ENCODE results near the gene SNRPA.
"Not testable (repeated sequence)": the region's sequence is repeated elsewhere in the genome, so short reads cannot be mapped to it uniquely, and the experiment has no call there.

The SNRPA gene

DNA sequence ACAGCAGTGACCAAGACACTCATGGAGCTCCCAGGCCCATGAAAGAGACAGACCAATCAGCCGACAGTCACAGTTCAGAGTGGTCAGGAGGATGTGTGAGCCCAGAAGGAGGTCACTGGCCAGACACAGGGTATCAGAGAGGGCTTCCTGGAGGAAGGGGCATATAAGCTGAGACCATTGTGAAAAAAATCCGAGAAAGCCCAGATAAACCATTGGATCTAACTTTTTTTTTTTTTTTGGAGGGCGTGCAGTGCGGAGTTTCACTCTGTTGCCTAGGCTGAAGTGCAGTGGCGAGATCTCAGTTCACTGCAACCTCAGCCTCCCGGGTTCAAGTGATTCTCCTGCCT is 29.9 kb upstream of the SNRPA start:
- H3K9me3 ChIP-seq (ENCODE audit: control insufficient read depth in 2 of 2, low read length in 2 of 2) = no peaks in the 10 kb centered on the region
- no peaks in the 10 kb centered on the region for H3K27me3 ChIP-seq (ENCODE audit: control insufficient read depth in 2 of 2, insufficient read depth in 2 of 2, low read length in 2 of 2)
- H3K9ac ChIP-seq (ENCODE audit: low read depth in 1 of 2, low read length in 2 of 2) = peak overlapping the region in 1 of 2 donors; percentile 50
- peaks cover 20 to 24% of the 10 kb centered on the region in 2 donors for H3K36me3 ChIP-seq (ENCODE audit: control insufficient read depth in 2 of 2, insufficient read depth in 2 of 2, low read length in 2 of 2)
- H3K4me3 ChIP-seq (ENCODE audit: low read length in 2 of 2) = peak overlapping the region in 1 of 2 donors; percentile 41
- H3K27ac ChIP-seq (ENCODE audit: low read depth in 2 of 2, low read length in 2 of 2) = peak overlapping the region; percentile 96 to 99
- peaks cover 39 to 40% of the 10 kb centered on the region in 2 donors for H3K4me1 ChIP-seq (ENCODE audit: control insufficient read depth in 2 of 2, insufficient read depth in 2 of 2, low read length in 2 of 2)

DNA sequence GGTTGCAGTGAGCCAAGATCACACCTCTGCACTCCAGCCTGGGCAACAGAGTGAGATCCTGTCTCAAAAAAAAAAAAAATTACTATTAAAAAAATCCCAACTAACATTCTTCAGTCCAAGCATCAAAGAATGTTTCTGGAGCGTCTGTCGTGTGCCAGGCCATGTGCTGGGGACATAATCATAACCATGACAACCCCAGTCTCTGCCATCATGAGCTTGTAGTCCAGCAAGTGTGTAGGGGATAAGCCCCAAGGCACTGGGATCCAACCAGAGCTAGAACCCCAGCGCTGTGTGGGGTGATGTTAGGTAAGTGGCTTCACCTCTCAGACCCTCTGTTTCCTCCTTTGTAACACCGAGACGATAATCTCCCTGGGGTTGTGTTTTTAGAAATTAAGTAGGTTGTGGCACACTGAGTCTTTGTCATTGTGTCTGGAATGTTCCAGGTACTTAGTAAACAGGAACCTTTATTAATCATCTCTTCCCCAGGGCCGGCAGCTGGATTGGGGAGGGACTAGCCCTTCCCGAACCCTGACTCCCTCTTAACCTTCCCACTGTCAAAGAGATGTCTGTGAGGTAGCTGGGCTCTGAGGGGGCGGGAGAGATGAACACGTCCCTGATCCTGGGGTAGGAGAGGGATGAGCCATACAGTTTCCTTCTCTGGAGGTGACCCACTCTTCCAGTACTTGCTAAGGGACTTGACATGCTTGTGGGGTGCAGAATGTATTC is 28.9 kb upstream of the SNRPA start:
- Histone ChIP-seq H3K27me3 (ENCODE audit: control insufficient read depth in 2 of 2, insufficient read depth in 2 of 2, low read length in 2 of 2) (no peaks in the 10 kb centered on the region), H3K9ac (ENCODE audit: low read depth in 1 of 2, low read length in 2 of 2) (no peak overlapping the region), H3K9me3 (ENCODE audit: control insufficient read depth in 2 of 2, low read length in 2 of 2) (no peaks in the 10 kb centered on the region), H3K27ac (ENCODE audit: low read depth in 2 of 2, low read length in 2 of 2) (no peak overlapping the region), H3K36me3 (ENCODE audit: control insufficient read depth in 2 of 2, insufficient read depth in 2 of 2, low read length in 2 of 2) (peaks cover 27 to 30% of the 10 kb centered on the region in 2 donors), H3K4me3 (ENCODE audit: low read length in 2 of 2) (no peak overlapping the region), H3K4me1 (ENCODE audit: control insufficient read depth in 2 of 2, insufficient read depth in 2 of 2, low read length in 2 of 2) (peaks cover 34 to 36% of the 10 kb centered on the region in 2 donors)

DNA sequence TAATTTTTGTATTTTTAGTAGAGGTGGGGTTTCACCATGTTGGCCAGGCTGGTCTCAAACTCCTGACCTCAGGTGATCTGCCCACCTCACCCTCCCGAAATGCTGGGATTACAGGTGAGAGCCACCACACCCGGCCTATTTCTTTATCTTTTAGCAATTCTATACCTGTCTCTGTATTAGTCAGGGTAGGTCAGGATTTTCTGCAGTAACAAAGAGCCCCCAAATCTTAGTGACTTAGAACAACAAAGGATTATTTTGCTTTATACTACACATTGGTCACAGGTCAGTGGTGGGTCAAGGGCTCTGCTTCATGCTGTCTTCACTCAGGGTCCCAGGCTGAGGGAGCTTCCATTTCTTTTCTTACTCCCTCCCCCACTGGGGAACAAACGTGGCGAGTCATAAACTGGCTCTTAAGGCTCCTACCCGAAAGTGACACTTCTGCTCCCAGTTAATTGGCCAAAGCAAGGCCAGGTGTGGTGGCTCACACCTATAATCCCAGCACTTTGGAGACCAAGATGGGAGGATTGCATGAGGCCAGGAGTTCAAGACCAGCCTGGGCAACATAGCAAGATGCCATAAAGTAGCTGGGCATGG is 27.2 kb upstream of the SNRPA start:
- Histone ChIP-seq H3K4me1 (ENCODE audit: control insufficient read depth in 2 of 2, insufficient read depth in 2 of 2, low read length in 2 of 2) (peaks cover 23% of the 10 kb centered on the region in 2 donors), H3K36me3 (ENCODE audit: control insufficient read depth in 2 of 2, insufficient read depth in 2 of 2, low read length in 2 of 2) (peaks cover 30 to 35% of the 10 kb centered on the region in 2 donors), H3K9me3 (ENCODE audit: control insufficient read depth in 2 of 2, low read length in 2 of 2) (no peaks in the 10 kb centered on the region), H3K9ac (ENCODE audit: low read depth in 1 of 2, low read length in 2 of 2) (no peak overlapping the region), H3K27me3 (ENCODE audit: control insufficient read depth in 2 of 2, insufficient read depth in 2 of 2, low read length in 2 of 2) (no peaks in the 10 kb centered on the region), H3K4me3 (ENCODE audit: low read length in 2 of 2) (no peak overlapping the region), H3K27ac (ENCODE audit: low read depth in 2 of 2, low read length in 2 of 2) (no peak overlapping the region)

DNA sequence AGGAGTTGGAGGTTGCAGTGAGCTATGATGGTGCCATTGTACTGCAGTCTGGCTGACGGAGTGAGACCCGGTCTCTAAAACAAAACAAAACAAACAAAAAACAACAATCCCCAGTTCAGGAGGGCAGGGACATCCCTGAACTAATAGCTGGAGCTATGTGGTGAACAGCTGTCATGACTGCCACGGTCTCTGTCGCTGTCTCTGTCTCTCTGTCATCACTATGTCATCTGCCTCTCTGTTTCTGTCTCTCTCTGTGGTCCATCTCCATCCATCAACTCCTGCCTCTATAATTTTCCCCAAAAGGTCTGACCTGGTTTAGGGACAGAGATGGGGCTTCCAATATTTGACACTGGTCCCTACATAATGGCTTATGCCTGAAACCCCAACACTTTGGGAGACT is 26.7 kb upstream of the SNRPA start:
- Histone ChIP-seq H3K9ac (ENCODE audit: low read depth in 1 of 2, low read length in 2 of 2) (no peak overlapping the region), H3K36me3 (ENCODE audit: control insufficient read depth in 2 of 2, insufficient read depth in 2 of 2, low read length in 2 of 2) (peaks cover 30 to 38% of the 10 kb centered on the region in 2 donors), H3K4me1 (ENCODE audit: control insufficient read depth in 2 of 2, insufficient read depth in 2 of 2, low read length in 2 of 2) (peaks cover 17 to 19% of the 10 kb centered on the region in 2 donors), H3K4me3 (ENCODE audit: low read length in 2 of 2) (no peak overlapping the region), H3K27ac (ENCODE audit: low read depth in 2 of 2, low read length in 2 of 2) (no peak overlapping the region), H3K9me3 (ENCODE audit: control insufficient read depth in 2 of 2, low read length in 2 of 2) (no peaks in the 10 kb centered on the region), H3K27me3 (ENCODE audit: control insufficient read depth in 2 of 2, insufficient read depth in 2 of 2, low read length in 2 of 2) (no peaks in the 10 kb centered on the region)

DNA sequence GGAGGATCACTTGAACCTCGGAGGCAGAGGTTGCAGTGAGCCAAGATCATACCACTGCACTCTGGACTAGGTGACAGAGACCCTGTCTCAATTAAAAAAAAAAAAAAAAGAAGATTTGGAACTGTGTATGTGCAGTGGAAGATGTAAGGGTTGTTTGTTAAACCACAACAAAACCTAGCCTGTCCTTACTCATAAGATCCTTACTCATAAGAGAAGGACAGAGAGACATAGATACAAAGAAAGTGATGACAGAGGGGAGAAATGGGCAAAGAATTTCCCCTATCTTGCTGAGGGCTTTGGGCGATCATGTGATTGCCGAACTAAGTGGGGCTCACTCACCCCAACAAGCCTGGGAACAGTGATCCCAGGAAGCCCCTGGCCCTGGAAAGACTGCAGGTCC is 26.1 kb upstream of the SNRPA start:
- Histone ChIP-seq H3K4me1 (ENCODE audit: control insufficient read depth in 2 of 2, insufficient read depth in 2 of 2, low read length in 2 of 2) (peaks cover 12 to 13% of the 10 kb centered on the region in 2 donors), H3K9ac (ENCODE audit: low read depth in 1 of 2, low read length in 2 of 2) (no peak overlapping the region), H3K9me3 (ENCODE audit: control insufficient read depth in 2 of 2, low read length in 2 of 2) (no peaks in the 10 kb centered on the region), H3K4me3 (ENCODE audit: low read length in 2 of 2) (no peak overlapping the region), H3K27me3 (ENCODE audit: control insufficient read depth in 2 of 2, insufficient read depth in 2 of 2, low read length in 2 of 2) (no peaks in the 10 kb centered on the region), H3K27ac (ENCODE audit: low read depth in 2 of 2, low read length in 2 of 2) (no peak overlapping the region), H3K36me3 (ENCODE audit: control insufficient read depth in 2 of 2, insufficient read depth in 2 of 2, low read length in 2 of 2) (peaks cover 30 to 38% of the 10 kb centered on the region in 2 donors)

DNA sequence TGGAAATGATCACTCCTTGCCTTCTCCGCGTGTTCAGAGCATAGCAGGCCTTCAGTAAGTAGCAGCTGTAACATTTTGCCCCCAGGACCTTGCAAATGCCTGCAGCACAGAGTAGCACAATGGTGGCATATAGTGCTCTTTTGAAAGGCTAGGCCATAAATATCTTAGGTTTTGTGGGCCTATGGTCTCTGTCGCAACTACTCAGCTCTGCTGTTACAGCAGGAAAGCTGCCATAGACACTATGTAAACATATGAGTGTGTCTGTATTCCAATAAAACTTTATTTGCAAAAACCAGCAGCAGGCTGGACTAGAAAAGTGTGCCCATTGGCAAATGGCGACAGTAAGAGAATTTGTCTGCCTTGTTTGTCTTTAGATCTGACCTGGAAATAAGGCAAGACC is 24.7 kb upstream of the SNRPA start:
- peaks cover 43 to 51% of the 10 kb centered on the region in 2 donors for H3K36me3 ChIP-seq (ENCODE audit: control insufficient read depth in 2 of 2, insufficient read depth in 2 of 2, low read length in 2 of 2)
- no peaks in the 10 kb centered on the region for H3K27me3 ChIP-seq (ENCODE audit: control insufficient read depth in 2 of 2, insufficient read depth in 2 of 2, low read length in 2 of 2)
- H3K9ac ChIP-seq (ENCODE audit: low read depth in 1 of 2, low read length in 2 of 2) = no peak overlapping the region
- no peak overlapping the region for H3K4me3 ChIP-seq (ENCODE audit: low read length in 2 of 2)
- no peaks in the 10 kb centered on the region for H3K9me3 ChIP-seq (ENCODE audit: control insufficient read depth in 2 of 2, low read length in 2 of 2)
- no peak overlapping the region for H3K27ac ChIP-seq (ENCODE audit: low read depth in 2 of 2, low read length in 2 of 2)
- peaks cover 0 to under 1% of the 10 kb centered on the region in 2 donors for H3K4me1 ChIP-seq (ENCODE audit: control insufficient read depth in 2 of 2, insufficient read depth in 2 of 2, low read length in 2 of 2)

DNA sequence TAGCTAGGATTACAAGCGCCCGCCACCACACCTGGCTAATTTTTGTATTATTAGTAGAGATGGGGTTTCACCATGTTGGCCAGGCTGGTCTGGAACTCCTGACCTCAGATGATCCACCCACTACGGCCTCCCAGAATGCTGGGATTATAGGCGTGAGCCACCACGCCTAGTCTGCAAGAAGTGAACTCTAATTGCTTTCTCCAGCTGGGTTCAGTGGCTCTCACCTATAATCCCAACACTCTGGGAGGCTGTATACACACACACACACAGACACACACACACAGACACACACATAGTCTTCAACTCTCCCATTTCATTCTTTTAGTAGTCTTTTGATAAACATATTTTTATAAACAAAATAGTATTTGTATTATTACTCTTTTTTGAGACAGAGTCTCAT is 20.9 kb upstream of the SNRPA start:
- H3K27me3 ChIP-seq (ENCODE audit: control insufficient read depth in 2 of 2, insufficient read depth in 2 of 2, low read length in 2 of 2); H3K27ac ChIP-seq (ENCODE audit: low read depth in 2 of 2, low read length in 2 of 2); H3K4me3 ChIP-seq (ENCODE audit: low read length in 2 of 2); H3K9ac ChIP-seq (ENCODE audit: low read depth in 1 of 2, low read length in 2 of 2); H3K9me3 ChIP-seq (ENCODE audit: control insufficient read depth in 2 of 2, low read length in 2 of 2); H3K4me1 ChIP-seq (ENCODE audit: control insufficient read depth in 2 of 2, insufficient read depth in 2 of 2, low read length in 2 of 2): not testable (repeated sequence)
- H3K36me3 ChIP-seq (ENCODE audit: control insufficient read depth in 2 of 2, insufficient read depth in 2 of 2, low read length in 2 of 2) = peaks cover 47 to 59% of the 10 kb centered on the region in 2 donors

DNA sequence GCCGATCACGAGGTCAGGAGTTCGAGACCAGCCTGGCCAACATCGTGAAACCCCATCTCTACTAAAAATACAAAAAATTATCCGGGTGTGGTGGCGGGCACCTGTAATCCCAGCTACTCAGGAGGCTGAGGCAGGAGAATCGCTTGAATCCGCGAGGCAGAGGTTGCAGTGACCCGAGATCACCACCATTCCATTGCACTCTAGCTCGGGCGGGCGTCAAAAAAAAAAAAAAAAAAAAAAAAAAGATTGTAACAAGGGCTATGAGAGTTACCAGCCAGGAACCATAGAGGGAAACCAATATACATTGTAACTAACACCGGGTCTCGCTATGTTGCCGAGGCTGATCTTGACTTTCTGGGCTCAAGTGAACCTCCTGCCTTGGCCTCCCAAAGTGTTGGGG is 18.7 kb upstream of the SNRPA start:
- H3K27me3 ChIP-seq (ENCODE audit: control insufficient read depth in 2 of 2, insufficient read depth in 2 of 2, low read length in 2 of 2); H3K4me3 ChIP-seq (ENCODE audit: low read length in 2 of 2); H3K9ac ChIP-seq (ENCODE audit: low read depth in 1 of 2, low read length in 2 of 2); H3K9me3 ChIP-seq (ENCODE audit: control insufficient read depth in 2 of 2, low read length in 2 of 2); H3K4me1 ChIP-seq (ENCODE audit: control insufficient read depth in 2 of 2, insufficient read depth in 2 of 2, low read length in 2 of 2); H3K27ac ChIP-seq (ENCODE audit: low read depth in 2 of 2, low read length in 2 of 2): not testable (repeated sequence)
- H3K36me3 ChIP-seq (ENCODE audit: control insufficient read depth in 2 of 2, insufficient read depth in 2 of 2, low read length in 2 of 2) = peaks cover 35 to 60% of the 10 kb centered on the region in 2 donors

DNA sequence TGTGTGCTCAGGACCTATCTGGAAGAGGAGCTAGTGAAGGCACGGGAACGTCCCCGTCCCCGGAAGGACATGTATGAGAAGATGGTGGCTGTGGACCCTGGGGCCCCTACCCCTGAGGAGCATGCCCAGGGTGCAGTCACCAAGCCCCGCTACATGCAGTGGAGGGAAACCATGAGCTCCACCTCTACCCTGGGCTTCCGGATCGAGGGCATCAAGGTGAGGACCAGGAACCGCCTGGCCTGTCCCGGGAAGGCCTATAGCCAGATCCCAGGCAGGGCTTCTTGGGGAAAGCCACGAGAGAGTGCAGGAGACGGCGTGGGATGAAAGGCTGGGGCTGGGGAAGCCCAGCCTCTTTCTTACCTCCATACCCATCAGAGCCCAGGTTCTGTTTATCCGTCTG is 17.9 kb upstream of the SNRPA start:
- Histone ChIP-seq H3K9me3 (ENCODE audit: control insufficient read depth in 2 of 2, low read length in 2 of 2) (no peaks in the 10 kb centered on the region), H3K27ac (ENCODE audit: low read depth in 2 of 2, low read length in 2 of 2) (no peak overlapping the region), H3K9ac (ENCODE audit: low read depth in 1 of 2, low read length in 2 of 2) (no peak overlapping the region), H3K4me3 (ENCODE audit: low read length in 2 of 2) (no peak overlapping the region), H3K36me3 (ENCODE audit: control insufficient read depth in 2 of 2, insufficient read depth in 2 of 2, low read length in 2 of 2) (peaks cover 40 to 57% of the 10 kb centered on the region in 2 donors), H3K4me1 (ENCODE audit: control insufficient read depth in 2 of 2, insufficient read depth in 2 of 2, low read length in 2 of 2) (peaks cover 2 to 5% of the 10 kb centered on the region in 2 donors), H3K27me3 (ENCODE audit: control insufficient read depth in 2 of 2, insufficient read depth in 2 of 2, low read length in 2 of 2) (no peaks in the 10 kb centered on the region)

DNA sequence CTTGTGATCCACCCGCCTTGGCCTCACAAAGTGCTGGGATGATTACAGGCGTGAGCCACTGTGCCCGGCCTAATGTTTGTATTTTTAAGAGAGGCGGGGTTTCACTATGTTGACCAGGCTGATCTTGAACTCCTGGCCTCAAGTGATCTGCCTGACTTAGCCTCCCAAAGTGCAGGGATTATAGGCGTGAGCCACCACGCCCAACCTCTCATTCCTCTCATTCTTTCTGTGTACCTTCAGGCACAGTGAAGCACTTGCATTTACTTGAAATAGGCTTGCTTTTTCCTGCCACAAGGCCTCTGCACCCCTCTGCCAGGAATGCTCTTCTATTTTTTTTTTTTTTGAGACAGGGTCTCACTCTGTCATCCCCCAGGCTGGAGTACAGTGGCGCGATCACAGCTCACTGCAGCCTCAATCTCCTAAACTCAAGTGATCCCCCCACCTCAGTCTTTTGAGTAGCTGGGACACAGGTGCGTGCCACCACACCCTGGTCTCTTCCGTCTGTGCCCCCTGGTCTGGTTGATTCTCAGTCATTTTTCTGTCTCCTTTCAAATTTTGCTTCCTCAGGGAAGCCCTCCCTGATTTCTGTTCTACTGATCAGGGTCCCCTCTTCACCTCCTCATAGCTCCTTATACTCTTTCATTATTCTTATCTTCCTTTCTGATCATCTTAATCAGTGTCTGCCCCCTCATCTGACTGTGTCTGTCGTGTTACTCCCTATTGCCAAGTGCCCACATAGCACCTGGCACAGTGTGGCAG is 15.8 kb upstream of the SNRPA start:
- no peaks in the 10 kb centered on the region for H3K9me3 ChIP-seq (ENCODE audit: control insufficient read depth in 2 of 2, low read length in 2 of 2)
- peaks cover 38 to 69% of the 10 kb centered on the region in 2 donors for H3K36me3 ChIP-seq (ENCODE audit: control insufficient read depth in 2 of 2, insufficient read depth in 2 of 2, low read length in 2 of 2)
- H3K4me3 ChIP-seq (ENCODE audit: low read length in 2 of 2) = no peak overlapping the region
- no peaks in the 10 kb centered on the region for H3K27me3 ChIP-seq (ENCODE audit: control insufficient read depth in 2 of 2, insufficient read depth in 2 of 2, low read length in 2 of 2)
- peaks cover 4 to 5% of the 10 kb centered on the region in 2 donors for H3K4me1 ChIP-seq (ENCODE audit: control insufficient read depth in 2 of 2, insufficient read depth in 2 of 2, low read length in 2 of 2)
- H3K9ac ChIP-seq (ENCODE audit: low read depth in 1 of 2, low read length in 2 of 2) = peak overlapping the region in 1 of 2 donors; percentile 38
- H3K27ac ChIP-seq (ENCODE audit: low read depth in 2 of 2, low read length in 2 of 2) = peak overlapping the region; percentile 59 to 77
